Measurements from ENCODE around the gene ACSF2. TPM values are rescaled to one million over a fixed set of nuclear protein-coding genes. Genes with fewer than 3 reads are reported as not detected.
"Not testable (repeated sequence)": the region's sequence is repeated elsewhere in the genome, so short reads cannot be mapped to it uniquely, and the experiment has no call there.

The ACSF2 gene
- polyA plus RNA-seq, 2 donors = 13.5 to 22.6 TPM

- no peaks in the 10 kb centered on the region for H3K9me3 ChIP-seq (ENCODE audit: control insufficient read depth in 2 of 2, insufficient read depth in 1 of 2, low read depth in 1 of 2, low read length in 1 of 2)
- H3K27me3 ChIP-seq (ENCODE audit: control insufficient read depth in 1 of 2, insufficient read depth in 2 of 2, low read length in 2 of 2) = no peaks in the 10 kb centered on the region
- peaks cover under 1 to 3% of the 10 kb centered on the region in 2 donors for H3K4me1 ChIP-seq (ENCODE audit: control insufficient read depth in 2 of 2, insufficient read depth in 2 of 2, low read length in 1 of 2)
- H3K36me3 ChIP-seq (ENCODE audit: control insufficient read depth in 2 of 2, insufficient read depth in 2 of 2, low read length in 1 of 2) = no peaks in the 10 kb centered on the region
- 66 to 77% methylated on average over 6 of the region's 6 CpGs for WGBS, 2 donors
- no peak overlapping the region for H3K4me3 ChIP-seq (ENCODE audit: low read depth in 1 of 2, low read length in 2 of 2)
- H3K27ac ChIP-seq (ENCODE audit: low read depth in 2 of 2, low read length in 1 of 2) = no peak overlapping the region
These were observed 48.5 kb downstream of the ACSF2 start for GRCh38 chr17:50474523-50474922.

- WGBS, 2 donors = 86% methylated on average over 4 of the region's 4 CpGs
- Histone ChIP-seq H3K4me1 (ENCODE audit: control insufficient read depth in 2 of 2, insufficient read depth in 2 of 2, low read length in 1 of 2) (peaks cover 6 to 7% of the 10 kb centered on the region in 2 donors), H3K36me3 (ENCODE audit: control insufficient read depth in 2 of 2, insufficient read depth in 2 of 2, low read length in 1 of 2) (no peaks in the 10 kb centered on the region), H3K27ac (ENCODE audit: low read depth in 2 of 2, low read length in 1 of 2) (no peak overlapping the region), H3K4me3 (ENCODE audit: low read depth in 1 of 2, low read length in 2 of 2) (no peak overlapping the region), H3K27me3 (ENCODE audit: control insufficient read depth in 1 of 2, insufficient read depth in 2 of 2, low read length in 2 of 2) (no peaks in the 10 kb centered on the region), H3K9me3 (ENCODE audit: control insufficient read depth in 2 of 2, insufficient read depth in 1 of 2, low read depth in 1 of 2, low read length in 1 of 2) (no peaks in the 10 kb centered on the region)
These were observed 49.3 kb downstream of the ACSF2 start for GRCh38 chr17:50475362-50475761.

DNA sequence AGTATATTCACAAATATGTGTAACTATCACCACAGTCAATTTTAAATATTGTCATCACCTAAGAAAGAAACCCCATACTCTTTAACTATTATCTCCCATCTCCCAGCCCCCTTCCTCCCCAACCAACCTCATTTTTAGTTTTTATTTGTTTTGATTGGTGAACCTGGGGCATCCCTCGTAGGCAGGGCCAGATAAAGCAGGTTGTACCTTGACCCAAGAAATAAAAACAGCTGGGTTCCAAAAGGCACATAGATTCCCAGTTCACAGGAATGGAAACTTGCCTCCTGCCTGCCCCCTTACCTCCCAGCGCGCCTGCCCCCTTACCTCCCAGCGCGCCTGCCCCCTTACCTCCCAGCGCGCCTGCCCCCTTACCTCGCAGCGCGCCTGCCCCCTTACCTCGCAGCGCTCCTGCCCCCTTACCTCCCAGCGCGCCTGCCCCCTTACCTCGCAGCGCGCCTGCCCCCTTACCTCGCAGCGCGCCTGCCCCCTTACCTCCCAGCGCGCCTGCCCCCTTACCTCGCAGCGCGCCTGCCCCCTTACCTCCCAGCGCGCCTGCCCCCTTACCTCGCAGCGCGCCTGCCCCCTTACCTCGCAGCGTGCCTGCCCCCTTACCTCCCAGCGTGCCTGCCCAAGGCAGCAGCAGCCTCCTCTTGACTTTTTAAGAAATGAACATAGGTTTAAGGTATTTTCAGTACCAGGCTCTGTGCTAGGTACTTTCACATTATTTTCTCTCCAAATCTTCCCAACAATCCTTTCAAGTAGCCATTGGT is 49.9 kb downstream of the ACSF2 start:
- 35 to 44% methylated on average over 18 to 31 of the region's 33 CpGs for WGBS, 2 donors
- H3K27me3 ChIP-seq (ENCODE audit: control insufficient read depth in 1 of 2, insufficient read depth in 2 of 2, low read length in 2 of 2); H3K27ac ChIP-seq (ENCODE audit: low read depth in 2 of 2, low read length in 1 of 2); H3K4me3 ChIP-seq (ENCODE audit: low read depth in 1 of 2, low read length in 2 of 2); H3K36me3 ChIP-seq (ENCODE audit: control insufficient read depth in 2 of 2, insufficient read depth in 2 of 2, low read length in 1 of 2); H3K9me3 ChIP-seq (ENCODE audit: control insufficient read depth in 2 of 2, insufficient read depth in 1 of 2, low read depth in 1 of 2, low read length in 1 of 2); H3K4me1 ChIP-seq (ENCODE audit: control insufficient read depth in 2 of 2, insufficient read depth in 2 of 2, low read length in 1 of 2): not testable (repeated sequence)

DNA sequence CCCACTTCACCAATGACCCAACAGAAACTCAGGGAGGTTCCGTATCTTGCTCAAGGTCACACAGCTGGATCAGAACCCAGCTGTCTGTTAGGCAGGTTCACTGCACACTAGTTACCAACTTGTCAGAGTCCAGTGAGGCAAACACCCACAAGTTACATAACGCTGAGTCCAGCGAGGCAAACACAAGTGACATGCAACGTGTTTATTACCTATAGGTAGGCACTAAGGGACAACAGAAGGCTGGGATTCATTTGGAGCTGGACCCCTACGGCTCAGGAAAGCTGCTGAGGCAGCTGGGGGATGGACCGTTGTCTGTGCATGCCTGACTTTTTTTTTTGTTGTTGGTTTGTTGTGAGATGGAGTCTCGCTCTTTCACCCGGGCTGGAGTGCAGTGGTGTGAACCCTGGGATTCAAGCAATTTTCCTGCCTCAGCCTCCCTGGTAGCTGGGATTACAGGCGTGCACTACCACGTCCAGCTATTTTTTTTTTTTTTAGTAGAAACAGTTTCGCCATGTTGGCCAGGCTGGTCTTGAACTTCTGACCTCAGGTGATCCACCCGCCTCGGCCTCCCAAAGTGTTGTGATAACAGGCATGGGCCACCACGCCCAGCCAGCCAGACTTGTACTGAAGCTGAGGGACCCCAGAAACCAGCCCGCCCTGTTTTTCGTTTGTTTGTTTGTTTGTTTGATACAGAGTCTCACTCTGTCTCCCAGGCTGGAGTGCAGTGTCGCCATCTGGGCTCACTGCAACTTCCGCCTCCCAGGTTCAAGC is 50.7 kb downstream of the ACSF2 start:
- H3K4me3 ChIP-seq (ENCODE audit: low read depth in 1 of 2, low read length in 2 of 2) = no peak overlapping the region
- H3K9me3 ChIP-seq (ENCODE audit: control insufficient read depth in 2 of 2, insufficient read depth in 1 of 2, low read depth in 1 of 2, low read length in 1 of 2) = no peaks in the 10 kb centered on the region
- no peaks in the 10 kb centered on the region for H3K27me3 ChIP-seq (ENCODE audit: control insufficient read depth in 1 of 2, insufficient read depth in 2 of 2, low read length in 2 of 2)
- no peak overlapping the region for H3K27ac ChIP-seq (ENCODE audit: low read depth in 2 of 2, low read length in 1 of 2)
- WGBS, 2 donors = 68 to 73% methylated on average over 18 of the region's 18 CpGs
- H3K36me3 ChIP-seq (ENCODE audit: control insufficient read depth in 2 of 2, insufficient read depth in 2 of 2, low read length in 1 of 2) = no peaks in the 10 kb centered on the region
- peaks cover 6 to 7% of the 10 kb centered on the region in 2 donors for H3K4me1 ChIP-seq (ENCODE audit: control insufficient read depth in 2 of 2, insufficient read depth in 2 of 2, low read length in 1 of 2)

DNA sequence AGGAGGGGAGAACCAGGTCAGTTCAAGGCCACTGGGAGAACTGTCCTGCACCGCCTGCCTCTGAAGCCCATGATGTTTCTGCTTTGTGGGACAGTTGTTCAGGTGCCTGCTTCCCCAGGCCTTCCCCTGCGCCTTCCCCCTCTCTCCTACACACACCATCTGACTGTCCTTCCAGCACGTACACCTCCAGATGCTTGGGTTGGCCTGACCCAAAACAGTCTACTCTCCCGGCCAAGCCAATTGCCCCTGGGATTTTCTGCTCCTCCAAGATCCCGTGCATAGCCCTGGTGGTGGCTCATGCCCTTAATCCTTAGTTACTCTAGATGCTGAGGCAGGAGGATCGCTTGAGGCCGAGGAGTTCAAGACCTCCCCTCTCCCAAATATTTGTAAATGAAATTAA is 52.0 kb downstream of the ACSF2 start:
- H3K36me3 ChIP-seq (ENCODE audit: control insufficient read depth in 2 of 2, insufficient read depth in 2 of 2, low read length in 1 of 2) = peaks cover 0 to 4% of the 10 kb centered on the region in 2 donors
- peaks cover 6 to 11% of the 10 kb centered on the region in 2 donors for H3K4me1 ChIP-seq (ENCODE audit: control insufficient read depth in 2 of 2, insufficient read depth in 2 of 2, low read length in 1 of 2)
- H3K4me3 ChIP-seq (ENCODE audit: low read depth in 1 of 2, low read length in 2 of 2) = no peak overlapping the region
- WGBS, 2 donors = 72 to 73% methylated on average over 6 to 7 of the region's 7 CpGs
- H3K27me3 ChIP-seq (ENCODE audit: control insufficient read depth in 1 of 2, insufficient read depth in 2 of 2, low read length in 2 of 2) = no peaks in the 10 kb centered on the region
- H3K27ac ChIP-seq (ENCODE audit: low read depth in 2 of 2, low read length in 1 of 2) = peak overlapping the region; percentile 83 to 89
- H3K9me3 ChIP-seq (ENCODE audit: control insufficient read depth in 2 of 2, insufficient read depth in 1 of 2, low read depth in 1 of 2, low read length in 1 of 2) = no peaks in the 10 kb centered on the region

GRCh38 chr17:50478391-50479381 is 52.7 kb downstream of the ACSF2 start, which contains the start of gene RSAD1:
Gene RSAD1, plus strand, starts transcription at chr17:50478860. Its CDS starts 25 bp downstream, at chr17:50478885.
- Histone ChIP-seq H3K9me3 (ENCODE audit: control insufficient read depth in 2 of 2, insufficient read depth in 1 of 2, low read depth in 1 of 2, low read length in 1 of 2) (no peaks in the 10 kb centered on the region), H3K4me3 (ENCODE audit: low read depth in 1 of 2, low read length in 2 of 2) (peak within 1 kb of the TSS; percentile 73 to 75), H3K4me1 (ENCODE audit: control insufficient read depth in 2 of 2, insufficient read depth in 2 of 2, low read length in 1 of 2) (peaks cover 6 to 11% of the 10 kb centered on the region in 2 donors), H3K27me3 (ENCODE audit: control insufficient read depth in 1 of 2, insufficient read depth in 2 of 2, low read length in 2 of 2) (no peaks in the 10 kb centered on the region), H3K27ac (ENCODE audit: low read depth in 2 of 2, low read length in 1 of 2) (peak within 1 kb of the TSS; percentile 83 to 89), H3K36me3 (ENCODE audit: control insufficient read depth in 2 of 2, insufficient read depth in 2 of 2, low read length in 1 of 2) (peaks cover 0 to 4% of the 10 kb centered on the region in 2 donors)
- WGBS, 2 donors = 2% methylated on average over 72 to 75 of the region's 75 CpGs

GRCh38 chr17:50479522-50480141 is 53.6 kb downstream of the ACSF2 start:
- H3K27me3 ChIP-seq (ENCODE audit: control insufficient read depth in 1 of 2, insufficient read depth in 2 of 2, low read length in 2 of 2) = no peaks in the 10 kb centered on the region
- H3K4me3 ChIP-seq (ENCODE audit: low read depth in 1 of 2, low read length in 2 of 2) = peak overlapping the region; percentile 73 to 75
- 14 to 15% methylated on average over 19 of the region's 19 CpGs for WGBS, 2 donors
- no peaks in the 10 kb centered on the region for H3K9me3 ChIP-seq (ENCODE audit: control insufficient read depth in 2 of 2, insufficient read depth in 1 of 2, low read depth in 1 of 2, low read length in 1 of 2)
- H3K36me3 ChIP-seq (ENCODE audit: control insufficient read depth in 2 of 2, insufficient read depth in 2 of 2, low read length in 1 of 2) = peaks cover 0 to 10% of the 10 kb centered on the region in 2 donors
- peak overlapping the region in 1 of 2 donors; percentile 36 for H3K27ac ChIP-seq (ENCODE audit: low read depth in 2 of 2, low read length in 1 of 2)
- H3K4me1 ChIP-seq (ENCODE audit: control insufficient read depth in 2 of 2, insufficient read depth in 2 of 2, low read length in 1 of 2) = peaks cover 6 to 9% of the 10 kb centered on the region in 2 donors

DNA sequence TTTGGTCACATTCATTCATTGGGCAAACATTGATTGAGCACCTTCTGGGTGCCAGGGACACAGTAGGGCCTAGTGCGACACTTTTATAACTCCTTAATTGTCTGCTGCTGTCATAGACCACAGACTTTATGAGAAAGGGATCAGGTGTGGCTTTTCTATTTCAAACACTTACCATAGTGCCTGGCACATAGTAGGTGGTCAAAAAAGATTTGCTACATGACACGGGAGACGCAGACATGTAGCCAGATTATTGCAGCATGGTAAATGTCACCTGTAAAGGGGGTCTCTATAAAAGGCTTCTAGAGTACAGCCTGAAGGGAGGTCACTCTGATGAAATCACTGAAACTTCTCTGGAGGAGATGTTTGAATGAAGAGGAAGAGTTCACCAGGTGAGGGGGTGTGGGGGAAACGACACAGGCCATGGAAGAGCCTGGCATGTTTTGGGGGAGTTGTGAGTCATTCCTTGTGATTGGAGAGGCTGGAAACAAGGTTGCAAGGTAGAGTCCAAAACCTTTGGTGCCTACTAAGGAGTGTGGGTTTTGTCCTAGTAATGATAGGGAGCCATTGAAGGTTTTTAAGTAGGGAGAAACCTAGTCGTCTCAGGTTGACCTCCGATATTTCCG is 54.2 kb downstream of the ACSF2 start:
- WGBS, 2 donors = 81 to 84% methylated on average over 7 of the region's 7 CpGs
- no peak overlapping the region for H3K27ac ChIP-seq (ENCODE audit: low read depth in 2 of 2, low read length in 1 of 2)
- no peaks in the 10 kb centered on the region for H3K27me3 ChIP-seq (ENCODE audit: control insufficient read depth in 1 of 2, insufficient read depth in 2 of 2, low read length in 2 of 2)

More for the DNA sequence above, 54.2 kb downstream of the ACSF2 start:
- no peaks in the 10 kb centered on the region for H3K9me3 ChIP-seq (ENCODE audit: control insufficient read depth in 2 of 2, insufficient read depth in 1 of 2, low read depth in 1 of 2, low read length in 1 of 2)
- peaks cover 6 to 9% of the 10 kb centered on the region in 2 donors for H3K4me1 ChIP-seq (ENCODE audit: control insufficient read depth in 2 of 2, insufficient read depth in 2 of 2, low read length in 1 of 2)
- peaks cover 0 to 14% of the 10 kb centered on the region in 2 donors for H3K36me3 ChIP-seq (ENCODE audit: control insufficient read depth in 2 of 2, insufficient read depth in 2 of 2, low read length in 1 of 2)
- H3K4me3 ChIP-seq (ENCODE audit: low read depth in 1 of 2, low read length in 2 of 2) = no peak overlapping the region
